HepG2 (cell line): ENCODE results near the gene SLC22A7. TPM values are rescaled to one million over a fixed set of nuclear protein-coding genes. Genes with fewer than 3 reads are reported as not detected.

Source experiments
- ESRRA ChIP-seq: sonication (generic); formaldehyde crosslinking; IDR thresholded peaks from 2 replicates; pipeline ENCODE4 v1.5.1; 2020; ENCODE audit warnings: mild to moderate bottlenecking, low read depth, missing genetic modification reagents
- FOXK1 ChIP-seq: sonication (generic); formaldehyde crosslinking; IDR thresholded peaks from 2 replicates; pipeline ENCODE4 v1.4.0; 2020; ENCODE audit warnings: low read depth, missing genetic modification reagents, borderline replicate concordance
- FOXK2 ChIP-seq: fragments of 450-650 bp; IDR thresholded peaks from 2 replicates; pipeline ENCODE4 v1.6.1; 2016
- HHEX ChIP-seq: IDR thresholded peaks from 2 replicates; pipeline ENCODE4 v1.6.1; 2016; ENCODE audit warnings: control low read depth
- HOXD1 ChIP-seq: sonication (generic); formaldehyde crosslinking; IDR thresholded peaks from 2 replicates; pipeline ENCODE4 v1.5.0; 2020; ENCODE audit warnings: missing genetic modification reagents
- MTF2 ChIP-seq: sonication (generic); formaldehyde crosslinking; IDR thresholded peaks from 2 replicates; pipeline ENCODE4 v1.5.0; 2020; ENCODE audit warnings: missing genetic modification reagents, borderline replicate concordance
- NFE2L1 ChIP-seq: sonication (generic); formaldehyde crosslinking; IDR thresholded peaks from 2 replicates; pipeline ENCODE4 v1.4.0; 2020; ENCODE audit warnings: missing genetic modification reagents, mild to moderate bottlenecking, borderline replicate concordance
- PRPF4 ChIP-seq: fragments of 200-400 bp; formaldehyde crosslinking; IDR thresholded peaks from 2 replicates; pipeline ENCODE4 v1.6.1; 2016; ENCODE audit warnings: low read length, low read depth; ENCODE audit not compliant: poor library complexity, severe bottlenecking
- RXRA ChIP-seq: sonication (generic); formaldehyde crosslinking; IDR thresholded peaks from 2 replicates; pipeline ENCODE4 v1.5.1; 2020; ENCODE audit warnings: missing genetic modification reagents
- SETDB1 ChIP-seq: sonication (generic); formaldehyde crosslinking; IDR thresholded peaks from 2 replicates; pipeline ENCODE4 v1.5.1; 2020; ENCODE audit warnings: missing genetic modification reagents, mild to moderate bottlenecking, borderline replicate concordance
- SMC3 ChIP-seq: IDR thresholded peaks from 2 replicates; pipeline ENCODE4 v1.6.1; 2011; ENCODE audit warnings: low read length, improper control_type of control experiment
- TBX3 ChIP-seq: fragments of 450-650 bp; IDR thresholded peaks from 2 replicates; pipeline ENCODE4 v1.6.1; 2017; ENCODE audit warnings: antibody characterized with exemption, mild to moderate bottlenecking, inconsistent platforms, borderline replicate concordance
- TEAD2 ChIP-seq: sonication (generic); formaldehyde crosslinking; IDR thresholded peaks from 2 replicates; pipeline ENCODE4 v1.9.0; 2021; ENCODE audit warnings: missing genetic modification reagents
- U2AF1 ChIP-seq: fragments of 200-400 bp; formaldehyde crosslinking; optimal IDR thresholded peaks from 2 replicates; pipeline ENCODE3; 2017; ENCODE audit warnings: mild to moderate bottlenecking, low read depth, low read length
- ZNF20 ChIP-seq: sonication (generic); formaldehyde crosslinking; IDR thresholded peaks from 2 replicates; pipeline ENCODE4 v1.4.0; 2020; ENCODE audit warnings: mild to moderate bottlenecking, moderate library complexity, missing genetic modification reagents
- ZNF431 ChIP-seq: sonication (generic); formaldehyde crosslinking; IDR thresholded peaks from 2 replicates; pipeline ENCODE4 v1.9.0; 2022; ENCODE audit warnings: missing genetic modification reagents, low read depth, mild to moderate bottlenecking, borderline replicate concordance
- ZNF670 ChIP-seq: sonication (generic); formaldehyde crosslinking; IDR thresholded peaks from 2 replicates; pipeline ENCODE4 v1.8.0; 2022; ENCODE audit warnings: mild to moderate bottlenecking, missing genetic modification reagents, borderline replicate concordance
- ZNF776 ChIP-seq: sonication (generic); formaldehyde crosslinking; IDR thresholded peaks from 2 replicates; pipeline ENCODE4 v1.4.0; 2020; ENCODE audit warnings: mild to moderate bottlenecking, missing genetic modification reagents
- ZNF792 ChIP-seq: IDR thresholded peaks from 2 replicates; pipeline ENCODE4 v1.6.1; 2016
- polyA plus RNA-seq, 8 experiments: library from polyadenylated mRNA; depleted of rRNA in 3 of 8; stranded (reverse) in 7 of 8; unstranded in 1 of 8; fragments of >200 nt; fragmentation: Illumina TruSeq in 4 of 8; extraction: Trizol in 4 of 8; gene quantifications; 2 replicates each; pipeline versions ENCODE4 v1.2.1 to v1.2.3, GENCODE V29; 2011 to 2016; ENCODE audit warnings: low read depth in 4 of 8, missing spikeins in 1 of 8, mixed read lengths in 1 of 8; ENCODE audit not compliant: insufficient read depth in 1 of 8
- total RNA-seq, 5 experiments: library from RNA; depleted of rRNA; stranded (reverse); fragments of >200 nt; fragmentation: Illumina TruSeq; extraction: Trizol; gene quantifications; 2 replicates each; pipeline ENCODE4 v1.2.3, GENCODE V29; 2016; ENCODE audit warnings: low read depth in 1 of 5
- TF ChIP-seq, protein P1 (sequence below): sonication (generic); formaldehyde crosslinking; IDR thresholded peaks from 2 replicates; pipeline ENCODE4 v1.9.0; 2021; ENCODE audit warnings: missing genetic modification reagents, borderline replicate concordance
- TF ChIP-seq, protein P2 (sequence below): sonication (generic); formaldehyde crosslinking; IDR thresholded peaks from 2 replicates; pipeline ENCODE4 v1.4.0; 2020; ENCODE audit warnings: missing genetic modification reagents; ENCODE audit errors: not compliant biosample characterization
- TF ChIP-seq, protein P3 (sequence below): IDR thresholded peaks from 2 replicates; pipeline ENCODE4 v1.6.1; 2016; ENCODE audit warnings: low read depth, missing genetic modification reagents, missing compliant biosample characterization

The SLC22A7 gene
- total and polyA plus RNA-seq, 2 of the 13 experiments (the other 11 are each of a cell fraction or from before 2014, with no cell fraction given), result 5.3 to 22.6 TPM

DNA sequence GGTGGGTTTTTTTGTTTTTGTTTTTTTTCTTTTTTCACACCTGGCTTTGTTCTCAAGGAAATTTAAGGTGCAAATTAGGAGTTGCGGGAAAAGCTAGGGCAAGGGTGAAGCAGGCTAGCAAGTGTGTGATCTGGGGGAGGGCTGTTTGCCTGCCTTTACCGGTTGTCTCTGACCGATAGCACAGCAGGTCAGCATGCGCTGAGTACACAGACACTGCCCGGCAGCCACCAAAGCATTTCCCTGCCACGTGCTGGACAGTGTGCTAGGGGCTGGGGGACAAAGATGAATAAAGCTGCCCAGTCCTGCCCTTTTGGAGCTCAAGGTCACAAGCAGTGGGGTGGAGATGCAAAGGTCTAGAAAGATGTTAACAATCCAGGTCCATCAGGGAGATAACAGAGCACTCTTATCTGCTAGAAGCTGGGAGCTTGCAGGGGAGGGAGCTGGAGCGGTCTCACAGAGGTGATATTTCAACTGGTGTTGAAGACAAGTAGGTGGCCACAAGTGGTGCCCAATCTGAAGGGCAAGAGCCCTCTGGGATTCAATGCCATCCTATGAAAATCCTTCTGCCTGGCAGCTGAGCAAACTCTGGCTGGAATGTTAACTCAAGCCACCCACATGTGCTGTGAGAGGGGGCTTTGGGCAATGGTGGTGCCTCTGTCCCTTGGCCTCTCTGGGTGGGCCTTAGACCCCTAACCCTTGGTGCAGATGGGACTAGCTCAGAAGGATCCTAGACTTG is 30.3 kb upstream of the SLC22A7 start (continued):
- peak; percentile 97 for TF ChIP-seq ZNF776
- peak; percentile 60 for TF ChIP-seq SMC3
- TF ChIP-seq ZNF670 (CRISPR knock-in tag), result peak; percentile 100
- TF ChIP-seq U2AF1, result no peak
- TF ChIP-seq PRPF4, result no peak
- TF ChIP-seq, protein P1, sequence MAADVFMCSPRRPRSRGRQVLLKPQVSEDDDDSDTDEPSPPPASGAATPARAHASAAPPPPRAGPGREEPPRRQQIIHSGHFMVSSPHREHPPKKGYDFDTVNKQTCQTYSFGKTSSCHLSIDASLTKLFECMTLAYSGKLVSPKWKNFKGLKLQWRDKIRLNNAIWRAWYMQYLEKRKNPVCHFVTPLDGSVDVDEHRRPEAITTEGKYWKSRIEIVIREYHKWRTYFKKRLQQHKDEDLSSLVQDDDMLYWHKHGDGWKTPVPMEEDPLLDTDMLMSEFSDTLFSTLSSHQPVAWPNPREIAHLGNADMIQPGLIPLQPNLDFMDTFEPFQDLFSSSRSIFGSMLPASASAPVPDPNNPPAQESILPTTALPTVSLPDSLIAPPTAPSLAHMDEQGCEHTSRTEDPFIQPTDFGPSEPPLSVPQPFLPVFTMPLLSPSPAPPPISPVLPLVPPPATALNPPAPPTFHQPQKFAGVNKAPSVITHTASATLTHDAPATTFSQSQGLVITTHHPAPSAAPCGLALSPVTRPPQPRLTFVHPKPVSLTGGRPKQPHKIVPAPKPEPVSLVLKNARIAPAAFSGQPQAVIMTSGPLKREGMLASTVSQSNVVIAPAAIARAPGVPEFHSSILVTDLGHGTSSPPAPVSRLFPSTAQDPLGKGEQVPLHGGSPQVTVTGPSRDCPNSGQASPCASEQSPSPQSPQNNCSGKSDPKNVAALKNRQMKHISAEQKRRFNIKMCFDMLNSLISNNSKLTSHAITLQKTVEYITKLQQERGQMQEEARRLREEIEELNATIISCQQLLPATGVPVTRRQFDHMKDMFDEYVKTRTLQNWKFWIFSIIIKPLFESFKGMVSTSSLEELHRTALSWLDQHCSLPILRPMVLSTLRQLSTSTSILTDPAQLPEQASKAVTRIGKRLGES (CRISPR knock-in tag), result peak; percentile 100
- peak; percentile 88; the same call in 1 of the 2 replicates for TF ChIP-seq NFE2L1 (CRISPR knock-in tag)
- peak; percentile 99 for TF ChIP-seq HOXD1 (CRISPR knock-in tag)
- TF ChIP-seq, protein P2, sequence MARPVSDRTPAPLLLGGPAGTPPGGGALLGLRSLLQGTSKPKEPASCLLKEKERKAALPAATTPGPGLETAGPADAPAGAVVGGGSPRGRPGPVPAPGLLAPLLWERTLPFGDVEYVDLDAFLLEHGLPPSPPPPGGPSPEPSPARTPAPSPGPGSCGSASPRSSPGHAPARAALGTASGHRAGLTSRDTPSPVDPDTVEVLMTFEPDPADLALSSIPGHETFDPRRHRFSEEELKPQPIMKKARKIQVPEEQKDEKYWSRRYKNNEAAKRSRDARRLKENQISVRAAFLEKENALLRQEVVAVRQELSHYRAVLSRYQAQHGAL (CRISPR knock-in tag), result peak; percentile 28
- peak; percentile 97 for TF ChIP-seq TBX3
- peak; percentile 81; the same call in 1 of the 2 replicates for TF ChIP-seq FOXK2
- TF ChIP-seq ZNF431 (CRISPR knock-in tag), result peak; percentile 99
- TF ChIP-seq FOXK1 (CRISPR knock-in tag), result peak; percentile 98
- no peak for TF ChIP-seq MTF2 (CRISPR knock-in tag)
- TF ChIP-seq TEAD2 (CRISPR knock-in tag), result 0 out of 2 replicates have a peak, but pooled peaks have one; percentile 17
- TF ChIP-seq ESRRA (CRISPR knock-in tag), result peak; percentile 100
- TF ChIP-seq RXRA (CRISPR knock-in tag), result peak; percentile 100
- peak; percentile 99 for TF ChIP-seq ZNF792 (CRISPR knock-in tag)
- no peak for TF ChIP-seq SETDB1 (CRISPR knock-in tag)
- 0 out of 2 replicates have a peak, but pooled peaks have one; percentile 86 for TF ChIP-seq ZNF20
- TF ChIP-seq, protein P3, sequence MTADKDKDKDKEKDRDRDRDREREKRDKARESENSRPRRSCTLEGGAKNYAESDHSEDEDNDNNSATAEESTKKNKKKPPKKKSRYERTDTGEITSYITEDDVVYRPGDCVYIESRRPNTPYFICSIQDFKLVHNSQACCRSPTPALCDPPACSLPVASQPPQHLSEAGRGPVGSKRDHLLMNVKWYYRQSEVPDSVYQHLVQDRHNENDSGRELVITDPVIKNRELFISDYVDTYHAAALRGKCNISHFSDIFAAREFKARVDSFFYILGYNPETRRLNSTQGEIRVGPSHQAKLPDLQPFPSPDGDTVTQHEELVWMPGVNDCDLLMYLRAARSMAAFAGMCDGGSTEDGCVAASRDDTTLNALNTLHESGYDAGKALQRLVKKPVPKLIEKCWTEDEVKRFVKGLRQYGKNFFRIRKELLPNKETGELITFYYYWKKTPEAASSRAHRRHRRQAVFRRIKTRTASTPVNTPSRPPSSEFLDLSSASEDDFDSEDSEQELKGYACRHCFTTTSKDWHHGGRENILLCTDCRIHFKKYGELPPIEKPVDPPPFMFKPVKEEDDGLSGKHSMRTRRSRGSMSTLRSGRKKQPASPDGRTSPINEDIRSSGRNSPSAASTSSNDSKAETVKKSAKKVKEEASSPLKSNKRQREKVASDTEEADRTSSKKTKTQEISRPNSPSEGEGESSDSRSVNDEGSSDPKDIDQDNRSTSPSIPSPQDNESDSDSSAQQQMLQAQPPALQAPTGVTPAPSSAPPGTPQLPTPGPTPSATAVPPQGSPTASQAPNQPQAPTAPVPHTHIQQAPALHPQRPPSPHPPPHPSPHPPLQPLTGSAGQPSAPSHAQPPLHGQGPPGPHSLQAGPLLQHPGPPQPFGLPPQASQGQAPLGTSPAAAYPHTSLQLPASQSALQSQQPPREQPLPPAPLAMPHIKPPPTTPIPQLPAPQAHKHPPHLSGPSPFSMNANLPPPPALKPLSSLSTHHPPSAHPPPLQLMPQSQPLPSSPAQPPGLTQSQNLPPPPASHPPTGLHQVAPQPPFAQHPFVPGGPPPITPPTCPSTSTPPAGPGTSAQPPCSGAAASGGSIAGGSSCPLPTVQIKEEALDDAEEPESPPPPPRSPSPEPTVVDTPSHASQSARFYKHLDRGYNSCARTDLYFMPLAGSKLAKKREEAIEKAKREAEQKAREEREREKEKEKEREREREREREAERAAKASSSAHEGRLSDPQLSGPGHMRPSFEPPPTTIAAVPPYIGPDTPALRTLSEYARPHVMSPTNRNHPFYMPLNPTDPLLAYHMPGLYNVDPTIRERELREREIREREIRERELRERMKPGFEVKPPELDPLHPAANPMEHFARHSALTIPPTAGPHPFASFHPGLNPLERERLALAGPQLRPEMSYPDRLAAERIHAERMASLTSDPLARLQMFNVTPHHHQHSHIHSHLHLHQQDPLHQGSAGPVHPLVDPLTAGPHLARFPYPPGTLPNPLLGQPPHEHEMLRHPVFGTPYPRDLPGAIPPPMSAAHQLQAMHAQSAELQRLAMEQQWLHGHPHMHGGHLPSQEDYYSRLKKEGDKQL (CRISPR knock-in tag), result peak; percentile 100
- TF ChIP-seq HHEX (CRISPR knock-in tag), result peak; percentile 95
